Upper lobe of left lung (tissue), 4 donors: ENCODE results near the gene ALG1L2.
"Not testable (repeated sequence)": the region's sequence is repeated elsewhere in the genome, so short reads cannot be mapped to it uniquely, and the experiment has no call there.

Experiments
- POLR2A ChIP-seq, 4 donors: fragments of 450-650 bp; IDR thresholded peaks; one replicate each; pipeline ENCODE4 v1.5.1; 2016 to 2017; ENCODE audit warnings: antibody characterized with exemption in 4 of 4, mild to moderate bottlenecking in 2 of 4
- POLR2AphosphoS5 ChIP-seq, 2 donors: sonication (generic); formaldehyde crosslinking; IDR thresholded peaks; one replicate each; pipeline ENCODE4 v1.5.1; 2017; ENCODE audit warnings: antibody characterized with exemption in 2 of 2

GRCh38 chr3:130052965-130053364 lies 28.7 kb upstream of the ALG1L2 start:
- TF ChIP-seq POLR2AphosphoS5, POLR2A (IDR thresholded peaks at IDR 0.05): not testable (repeated sequence)
